SU-DHL-6 (cell line): ENCODE data around the gene STK32B.

Source experiments
- EZH2phosphoT487 ChIP-seq: fragments of 200-600 bp; sonication (generic), shearing (Covaris generic); conservative IDR thresholded peaks from 2 replicates; pipeline ENCODE4 v1.6.1; 2018; ENCODE audit warnings: mild to moderate bottlenecking, antibody characterized with exemption, low read length, moderate library complexity, mixed read lengths
- TF ChIP-seq, protein P1 (sequence below): fragments of 200-600 bp; sonication (generic); IDR thresholded peaks from one replicate; pipeline ENCODE4 v1.5.1; 2017; ENCODE audit warnings: antibody characterized with exemption, mild to moderate bottlenecking, low read length, moderate library complexity; ENCODE audit not compliant: insufficient read depth, poor library complexity, severe bottlenecking

DNA sequence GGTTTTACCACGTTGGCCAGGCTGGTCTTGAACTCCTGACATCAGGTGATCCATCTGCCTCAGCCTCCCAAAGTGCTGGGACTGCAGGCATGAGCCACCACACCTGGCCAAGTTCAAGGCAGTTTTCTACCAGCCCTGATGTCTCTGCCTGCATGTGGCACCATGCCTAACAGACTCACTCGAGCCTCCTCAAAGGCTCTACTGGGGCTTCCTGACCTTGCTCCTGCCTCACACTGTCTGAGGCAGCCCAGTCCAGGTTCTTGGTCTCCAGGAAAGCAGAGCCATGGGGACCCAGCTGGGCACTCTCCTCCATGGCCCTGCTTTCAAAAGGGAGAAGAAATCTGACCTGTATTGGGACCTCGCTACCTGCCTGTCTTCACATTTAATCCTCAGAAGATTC, 370.1 kb downstream of the STK32B start:
- TF ChIP-seq, protein P1, sequence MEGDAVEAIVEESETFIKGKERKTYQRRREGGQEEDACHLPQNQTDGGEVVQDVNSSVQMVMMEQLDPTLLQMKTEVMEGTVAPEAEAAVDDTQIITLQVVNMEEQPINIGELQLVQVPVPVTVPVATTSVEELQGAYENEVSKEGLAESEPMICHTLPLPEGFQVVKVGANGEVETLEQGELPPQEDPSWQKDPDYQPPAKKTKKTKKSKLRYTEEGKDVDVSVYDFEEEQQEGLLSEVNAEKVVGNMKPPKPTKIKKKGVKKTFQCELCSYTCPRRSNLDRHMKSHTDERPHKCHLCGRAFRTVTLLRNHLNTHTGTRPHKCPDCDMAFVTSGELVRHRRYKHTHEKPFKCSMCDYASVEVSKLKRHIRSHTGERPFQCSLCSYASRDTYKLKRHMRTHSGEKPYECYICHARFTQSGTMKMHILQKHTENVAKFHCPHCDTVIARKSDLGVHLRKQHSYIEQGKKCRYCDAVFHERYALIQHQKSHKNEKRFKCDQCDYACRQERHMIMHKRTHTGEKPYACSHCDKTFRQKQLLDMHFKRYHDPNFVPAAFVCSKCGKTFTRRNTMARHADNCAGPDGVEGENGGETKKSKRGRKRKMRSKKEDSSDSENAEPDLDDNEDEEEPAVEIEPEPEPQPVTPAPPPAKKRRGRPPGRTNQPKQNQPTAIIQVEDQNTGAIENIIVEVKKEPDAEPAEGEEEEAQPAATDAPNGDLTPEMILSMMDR: no peak
- no peak for TF ChIP-seq EZH2phosphoT487
